ENCODE results near the gene C22orf15.
"Not testable (repeated sequence)": the region's sequence is repeated elsewhere in the genome, so short reads cannot be mapped to it uniquely, and the experiment has no call there.

Gene C22orf15

GRCh38 chr22:23762842-23763578 lies at the start of gene C22orf15:
TSS of gene C22orf15 (plus strand) at chr22:23762990. CDS start at chr22:23763307, 317 bp downstream.
- DNase-seq, result no peak

- no peak for DNase-seq
These were observed 48.8 kb upstream of the C22orf15 start for GRCh38 chr22:23713696-23714595.

- DNase-seq, result no peak
These were observed 47.9 kb upstream of the C22orf15 start for GRCh38 chr22:23714596-23715578.

GRCh38 chr22:23715806-23716375 lies 46.9 kb upstream of the C22orf15 start:
- DNase-seq, result no peak

- peak; percentile 72 to 90 for DNase-seq
These were observed 45.7 kb upstream of the C22orf15 start for GRCh38 chr22:23716811-23717801.

GRCh38 chr22:23718371-23719165 lies 44.2 kb upstream of the C22orf15 start:
- no peak for DNase-seq

- DNase-seq, result no peak
These were observed 41.9 kb upstream of the C22orf15 start for GRCh38 chr22:23720855-23721254.

- peak; percentile 15 to 47 for DNase-seq
These were observed 40.6 kb upstream of the C22orf15 start for GRCh38 chr22:23722160-23722559.

GRCh38 chr22:23722724-23723123 lies 40.1 kb upstream of the C22orf15 start:
- no peak for DNase-seq

GRCh38 chr22:23728108-23728507 lies 34.7 kb upstream of the C22orf15 start:
- DNase-seq, result not testable (repeated sequence)

GRCh38 chr22:23737696-23738095 lies 25.1 kb upstream of the C22orf15 start:
- DNase-seq, result no peak

GRCh38 chr22:23742505-23743264 lies 20.1 kb upstream of the C22orf15 start:
- DNase-seq, result no peak

- no peak for DNase-seq
These were observed 19.5 kb upstream of the C22orf15 start for GRCh38 chr22:23743303-23743705.

GRCh38 chr22:23744001-23744400 lies 18.8 kb upstream of the C22orf15 start:
- DNase-seq, result no peak

GRCh38 chr22:23744485-23744884 lies 18.3 kb upstream of the C22orf15 start:
- no peak for DNase-seq

GRCh38 chr22:23745791-23746190 lies 17.0 kb upstream of the C22orf15 start:
- no peak for DNase-seq

- DNase-seq, result no peak
These were observed 12.9 kb upstream of the C22orf15 start for GRCh38 chr22:23749841-23750301.

- no peak for DNase-seq
These were observed 12.4 kb upstream of the C22orf15 start for GRCh38 chr22:23750367-23750713.

- DNase-seq, result peak; percentile 65 to 87
These were observed 11.9 kb upstream of the C22orf15 start, which contains the start of gene ZNF70 for GRCh38 chr22:23750714-23751440. TSS of gene ZNF70 (minus strand) at chr22:23751112. CDS start at chr22:23745140, 5,972 bp downstream.
